Endothelial cell (in vitro differentiated cells): ENCODE measurements around the gene PCDH19. TPM values are rescaled to one million over a fixed set of nuclear protein-coding genes. Genes with fewer than 3 reads are reported as not detected.

Experiments
- DNase-seq: peaks from one replicate; pipeline ENCODE4 v3.0.0; 2021; ENCODE audit warnings: low spot score
- H3K27ac Mint-ChIP-seq: one replicate; pipeline ENCODE4 v1.8.0; 2021; ENCODE audit warnings: mixed read lengths, inconsistent platforms; ENCODE audit not compliant: unreplicated experiment
- H3K27me3 Mint-ChIP-seq: one replicate; pipeline ENCODE4 v1.8.0; 2021; ENCODE audit warnings: mild to moderate bottlenecking, moderate library complexity, mixed read lengths, inconsistent platforms; ENCODE audit not compliant: unreplicated experiment
- H3K36me3 Mint-ChIP-seq: one replicate; pipeline ENCODE4 v1.8.0; 2021; ENCODE audit warnings: mild to moderate bottlenecking, low read depth, mixed read lengths, inconsistent platforms; ENCODE audit not compliant: unreplicated experiment
- H3K4me1 Mint-ChIP-seq: one replicate; pipeline ENCODE4 v1.8.0; 2021; ENCODE audit warnings: mild to moderate bottlenecking, mixed read lengths, inconsistent platforms; ENCODE audit not compliant: unreplicated experiment
- H3K4me3 Mint-ChIP-seq: one replicate; pipeline ENCODE4 v1.8.0; 2021; ENCODE audit warnings: mild to moderate bottlenecking, mixed read lengths, inconsistent platforms; ENCODE audit not compliant: unreplicated experiment
- H3K9me3 Mint-ChIP-seq: one replicate; pipeline ENCODE4 v1.8.0; 2021; ENCODE audit warnings: mixed read lengths, inconsistent platforms; ENCODE audit not compliant: unreplicated experiment
- CTCF ChIP-seq: fragments of 200-600 bp; sonication (generic); IDR thresholded peaks from one replicate; pipeline ENCODE4 v1.5.0; 2021; ENCODE audit warnings: antibody characterized with exemption; ENCODE audit not compliant: unreplicated experiment
- total RNA-seq: library from RNA; stranded (reverse); fragmentation: NEBNext Ultra II Directional; extraction: Animal tissue kit (Norgen Biotek cat#: 25700); gene quantifications from one replicate; pipeline ENCODE4 v1.2.1, GENCODE V29; 2021; ENCODE audit not compliant: unreplicated experiment

PCDH19 gene
- total RNA-seq, 1 donor from 2014 or later = 34.9 TPM

GRCh38 chrX:100274916-100275315, 135.2 kb downstream of the PCDH19 start:
- H3K4me3 Mint-ChIP-seq = no peak overlapping the region
- no peaks in the 10 kb centered on the region for H3K36me3 Mint-ChIP-seq
- H3K9me3 Mint-ChIP-seq = no peaks in the 10 kb centered on the region
- peaks cover 7% of the 10 kb centered on the region for H3K4me1 Mint-ChIP-seq
- no peak for DNase-seq
- TF ChIP-seq CTCF = no peak
- no peaks in the 10 kb centered on the region for H3K27me3 Mint-ChIP-seq
- H3K27ac Mint-ChIP-seq = no peak overlapping the region

- no peak overlapping the region for H3K4me3 Mint-ChIP-seq
- H3K4me1 Mint-ChIP-seq = peaks cover 9% of the 10 kb centered on the region
- no peak overlapping the region for H3K27ac Mint-ChIP-seq
- no peak for DNase-seq
- TF ChIP-seq CTCF = no peak
- no peaks in the 10 kb centered on the region for H3K9me3 Mint-ChIP-seq
- no peaks in the 10 kb centered on the region for H3K27me3 Mint-ChIP-seq
- no peaks in the 10 kb centered on the region for H3K36me3 Mint-ChIP-seq
Measured at GRCh38 chrX:100265179-100265578, 144.9 kb downstream of the PCDH19 start.

GRCh38 chrX:100264200-100264599, 145.9 kb downstream of the PCDH19 start:
- Mint-ChIP-seq H3K4me3 (no peak overlapping the region), H3K27ac (no peak overlapping the region), H3K4me1 (peaks cover 9% of the 10 kb centered on the region), H3K36me3 (no peaks in the 10 kb centered on the region), H3K27me3 (no peaks in the 10 kb centered on the region), H3K9me3 (no peaks in the 10 kb centered on the region)
- no peak for TF ChIP-seq CTCF
- DNase-seq = no peak

- Mint-ChIP-seq H3K4me3 (no peak overlapping the region), H3K4me1 (peaks cover 9% of the 10 kb centered on the region), H3K27me3 (no peaks in the 10 kb centered on the region), H3K36me3 (no peaks in the 10 kb centered on the region), H3K9me3 (no peaks in the 10 kb centered on the region), H3K27ac (no peak overlapping the region)
- DNase-seq = no peak
- no peak for TF ChIP-seq CTCF
Measured at GRCh38 chrX:100263650-100264049, 146.4 kb downstream of the PCDH19 start.

- TF ChIP-seq CTCF = no peak
- Mint-ChIP-seq H3K27me3 (no peaks in the 10 kb centered on the region), H3K36me3 (no peaks in the 10 kb centered on the region), H3K9me3 (no peaks in the 10 kb centered on the region), H3K4me1 (no peaks in the 10 kb centered on the region), H3K27ac (no peak overlapping the region), H3K4me3 (no peak overlapping the region)
- DNase-seq = no peak
Measured at GRCh38 chrX:100248885-100249493, 161.1 kb downstream of the PCDH19 start.
